H1 (cell line): ENCODE measurements around the gene CHCHD3. TPM values are rescaled to one million over a fixed set of nuclear protein-coding genes. Genes with fewer than 3 reads are reported as not detected.

Experiments
- CTCF ChIA-PET: fragments of 300-600 bp; sonication (Branson Sonifier 250); formaldehyde crosslinking; loops from one replicate; lab custom pipeline; 2021; ENCODE audit not compliant: partially characterized antibody; lab: Charles Lee
- POLR2A ChIA-PET: fragments of 300-600 bp; sonication (Branson Sonifier 250); formaldehyde crosslinking; loops from one replicate; lab custom pipeline; 2021; ENCODE audit warnings: inconsistent platforms; ENCODE audit not compliant: partially characterized antibody; lab: Charles Lee
- DNase-seq, 2 experiments: peaks; one replicate each; pipeline versions ENCODE4 v3.0.0 to v3.0.0-alpha.2; 2010 to 2022; ENCODE audit warnings: low spot score in 2 of 2, low read depth in 1 of 2, mixed read lengths in 1 of 2
- FAIRE-seq: peaks from 2 replicates; lab custom pipeline; 2011; peaks lifted over from hg19 to GRCh38; lab: Jason Lieb, UNC
- H2AFZ ChIP-seq: 2 replicates; pipeline ENCODE4 v1.8.1; 2012; ENCODE audit warnings: low read length, inconsistent platforms
- H2AK5ac ChIP-seq: 2 replicates; pipeline ENCODE4 v1.6.1; 2013; ENCODE audit warnings: low read depth, low read length
- H2BK120ac ChIP-seq: replicated peaks from 2 replicates; pipeline ENCODE3; 2013; ENCODE audit warnings: low read depth, low read length, inconsistent platforms
- H2BK12ac ChIP-seq: 2 replicates; pipeline ENCODE4 v1.6.1; 2013; ENCODE audit warnings: low read depth, low read length
- H2BK15ac ChIP-seq: 2 replicates; pipeline ENCODE4 v1.6.1; 2013; ENCODE audit warnings: low read length
- H2BK20ac ChIP-seq: 2 replicates; pipeline ENCODE4 v1.6.1; 2013; ENCODE audit warnings: low read length
- H2BK5ac ChIP-seq: 2 replicates; pipeline ENCODE4 v1.6.1; 2013; ENCODE audit warnings: low read depth, low read length
- H3K14ac ChIP-seq: 2 replicates; pipeline ENCODE4 v1.6.1; 2013; ENCODE audit warnings: inconsistent platforms; ENCODE audit not compliant: insufficient read length
- H3K18ac ChIP-seq: 2 replicates; pipeline ENCODE4 v1.6.1; 2013; ENCODE audit warnings: low read length; ENCODE audit errors: extremely low read depth
- H3K23ac ChIP-seq: 2 replicates; pipeline ENCODE4 v1.6.1; 2013; ENCODE audit warnings: inconsistent platforms; ENCODE audit not compliant: insufficient read length
- H3K23me2 ChIP-seq: 2 replicates; pipeline ENCODE4 v1.6.1; 2013; ENCODE audit warnings: low read depth, low read length
- H3K27ac ChIP-seq: 2 replicates; pipeline ENCODE4 v1.6.1; 2011; ENCODE audit warnings: low read depth, low read length, inconsistent platforms
- H3K27me3 ChIP-seq, 4 experiments: replicated peaks in 1 of 4; 1 replicate in 1 of 4; 2 replicates in 3 of 4; pipeline versions ENCODE4 v1.6.1 to v1.8.1; 2011 to 2013; ENCODE audit warnings: low read length in 3 of 4, mild to moderate bottlenecking in 3 of 4, inconsistent platforms in 2 of 4, mixed read lengths in 2 of 4, moderate library complexity in 1 of 4; ENCODE audit not compliant: control insufficient read depth in 3 of 4, insufficient read depth in 3 of 4; ENCODE audit errors: extremely low read depth in 1 of 4
- H3K36me3 ChIP-seq, 4 experiments: 2 replicates each; pipeline versions ENCODE4 v1.6.1 to v1.8.1; 2011 to 2013; ENCODE audit warnings: mild to moderate bottlenecking in 4 of 4, low read length in 3 of 4, moderate library complexity in 2 of 4, control low read depth in 1 of 4, inconsistent platforms in 1 of 4; ENCODE audit not compliant: insufficient read depth in 4 of 4, control insufficient read depth in 2 of 4
- H3K4ac ChIP-seq: replicated peaks from 2 replicates; pipeline ENCODE3; 2013; ENCODE audit warnings: low read length, low read depth, mixed read lengths, inconsistent platforms; ENCODE audit not compliant: insufficient read length
- H3K4me1 ChIP-seq, 4 experiments: replicated peaks in 1 of 4; 1 replicate in 1 of 4; 2 replicates in 3 of 4; pipeline versions ENCODE4 v1.6.1 to v1.8.1; 2011 to 2013; ENCODE audit warnings: low read length in 3 of 4, inconsistent platforms in 2 of 4, mixed read lengths in 1 of 4; ENCODE audit not compliant: insufficient read depth in 4 of 4, control insufficient read depth in 3 of 4
- H3K4me2 ChIP-seq, 2 experiments: 2 replicates each; pipeline versions ENCODE4 v1.6.1 to v1.8.1; 2011 to 2013; ENCODE audit warnings: low read depth in 2 of 2, low read length in 2 of 2, control low read depth in 1 of 2, inconsistent platforms in 1 of 2, mild to moderate bottlenecking in 1 of 2; ENCODE audit not compliant: insufficient read depth in 1 of 2
- H3K4me3 ChIP-seq, 4 experiments: fragments of 200-600, 300-600 bp in 1 of 4; sonication (generic), shearing (Covaris generic), sonication (Bioruptor Twin) in 1 of 4; 2 replicates each; pipeline versions ENCODE4 v1.5.1 to v1.8.1; 2011 to 2016; ENCODE audit warnings: low read length in 4 of 4, low read depth in 3 of 4, control low read depth in 2 of 4, inconsistent platforms in 2 of 4, mild to moderate bottlenecking in 2 of 4, mixed read lengths in 1 of 4, moderate library complexity in 1 of 4; ENCODE audit not compliant: insufficient read depth in 2 of 4; ENCODE audit errors: extremely low read depth in 1 of 4
- H3K56ac ChIP-seq: replicated peaks from 2 replicates; pipeline ENCODE3; 2013; ENCODE audit warnings: low read depth, mild to moderate bottlenecking, mixed read lengths, low read length, inconsistent platforms; ENCODE audit not compliant: insufficient read length
- H3K79me1 ChIP-seq: 2 replicates; pipeline ENCODE4 v1.6.1; 2013; ENCODE audit warnings: low read depth, low read length, control low read depth
- H3K79me2 ChIP-seq, 2 experiments: 2 replicates each; pipeline versions ENCODE4 v1.6.1 to v1.8.1; 2012 to 2013; ENCODE audit warnings: low read length in 2 of 2, mild to moderate bottlenecking in 2 of 2, inconsistent platforms in 1 of 2; ENCODE audit not compliant: insufficient read depth in 2 of 2, control insufficient read depth in 1 of 2
- H3K9ac ChIP-seq, 4 experiments: replicated peaks in 1 of 4; 1 replicate in 1 of 4; 2 replicates in 3 of 4; pipeline versions ENCODE4 v1.6.1 to v1.8.1; 2011 to 2013; ENCODE audit warnings: low read depth in 3 of 4, low read length in 3 of 4, control low read depth in 2 of 4, mild to moderate bottlenecking in 2 of 4, moderate library complexity in 2 of 4, inconsistent platforms in 1 of 4; ENCODE audit errors: extremely low read depth in 1 of 4
- H3K9me3 ChIP-seq, 2 experiments: 2 replicates each; pipeline versions ENCODE4 v1.6.1 to v1.8.1; 2012 to 2013; ENCODE audit warnings: mild to moderate bottlenecking in 2 of 2, moderate library complexity in 2 of 2, control low read depth in 1 of 2, inconsistent platforms in 1 of 2, low read depth in 1 of 2, low read length in 1 of 2, mixed read lengths in 1 of 2; ENCODE audit not compliant: insufficient read depth in 2 of 2
- H4K20me1 ChIP-seq, 2 experiments: replicated peaks in 1 of 2; 2 replicates each; pipeline versions ENCODE3 to v1.8.1; 2011 to 2013; ENCODE audit warnings: inconsistent platforms in 2 of 2, low read length in 2 of 2, mild to moderate bottlenecking in 1 of 2; ENCODE audit not compliant: insufficient read depth in 2 of 2, control insufficient read depth in 1 of 2
- H4K5ac ChIP-seq: 2 replicates; pipeline ENCODE4 v1.6.1; 2013; ENCODE audit warnings: low read length, low read depth, mixed read lengths, inconsistent platforms; ENCODE audit not compliant: insufficient read length
- H4K8ac ChIP-seq: 2 replicates; pipeline ENCODE4 v1.8.0; 2013; ENCODE audit warnings: mild to moderate bottlenecking, moderate library complexity, low read length, inconsistent platforms; ENCODE audit not compliant: insufficient read depth; ENCODE audit errors: extremely low read depth
- H4K91ac ChIP-seq: replicated peaks from 2 replicates; pipeline ENCODE3; 2013; ENCODE audit warnings: low read length, mixed read lengths, inconsistent platforms; ENCODE audit not compliant: insufficient read length
- ASH2L ChIP-seq: fragments of 200-600, 300-600 bp; sonication (generic); IDR thresholded peaks from one replicate; pipeline ENCODE4 v1.7.1; 2017; ENCODE audit warnings: low read length
- CBX8 ChIP-seq: fragments of 300-800, 300-1000 bp; sonication (generic); IDR thresholded peaks from 2 replicates; pipeline ENCODE4 v1.7.1; 2016; ENCODE audit warnings: low read depth, low read length, borderline replicate concordance
- CREB1 ChIP-seq: IDR thresholded peaks from 2 replicates; pipeline ENCODE4 v1.6.1; 2012; ENCODE audit warnings: inconsistent platforms
- EGR1 ChIP-seq: IDR thresholded peaks from 2 replicates; pipeline ENCODE4 v1.6.1; 2011; ENCODE audit warnings: low read depth, low read length, borderline replicate concordance
- FOSL1 ChIP-seq: IDR thresholded peaks from 2 replicates; pipeline ENCODE4 v1.6.1; 2011; ENCODE audit warnings: mild to moderate bottlenecking, low read depth, low read length, moderate library complexity; ENCODE audit not compliant: insufficient read depth
- GTF2F1 ChIP-seq: IDR thresholded peaks from 2 replicates; pipeline ENCODE4 v1.6.1; 2012; ENCODE audit warnings: low read depth, low read length, improper control_type of control experiment, borderline replicate concordance
- KDM5A ChIP-seq: fragments of 200-600 bp; IDR thresholded peaks from 2 replicates; pipeline ENCODE4 v1.7.1; 2012; ENCODE audit warnings: mild to moderate bottlenecking, low read length, inconsistent platforms, mixed read lengths
- PHF8 ChIP-seq: fragments of 200-600 bp; sonication (generic); conservative IDR thresholded peaks from 2 replicates; pipeline ENCODE4 v1.7.1; 2012; ENCODE audit warnings: low read depth, mild to moderate bottlenecking, inconsistent platforms, low read length, moderate library complexity
- POLR2AphosphoS5 ChIP-seq: IDR thresholded peaks from 2 replicates; pipeline ENCODE4 v1.6.1; 2011; ENCODE audit warnings: low read depth, low read length
- TBP ChIP-seq: IDR thresholded peaks from 2 replicates; pipeline ENCODE4 v1.6.1; 2011; ENCODE audit warnings: low read depth, low read length, improper control_type of control experiment
- TCF12 ChIP-seq: IDR thresholded peaks from 2 replicates; pipeline ENCODE4 v1.6.1; 2011; ENCODE audit warnings: low read depth, mild to moderate bottlenecking, low read length
- ZNF274 ChIP-seq: IDR thresholded peaks from 2 replicates; pipeline ENCODE4 v1.7.0; 2012; ENCODE audit warnings: low read length, borderline replicate concordance; ENCODE audit errors: extremely low read depth
- WGBS, 2 experiments: shearing (Covaris generic) in 1 of 2; methylation state at CpG; one replicate each; pipeline versions ENCODE4 v1.1.6 to v1.1.7; 2013 to 2015; ENCODE audit warnings: low lambda C conversion rate in 2 of 2, mixed read lengths in 2 of 2, inconsistent platforms in 1 of 2, low coverage in 1 of 2, missing lambda C conversion rate in 1 of 2; ENCODE audit not compliant: insufficient replicate concordance in 2 of 2, insufficient coverage in 1 of 2, insufficient read length in 1 of 2; ENCODE audit errors: extremely low coverage in 1 of 2, missing lambda C conversion rate in 1 of 2; 5-methylcytosine and 5-hydroxymethylcytosine counted together
- polyA plus RNA-seq, 7 experiments: library from polyadenylated mRNA; depleted of rRNA in 3 of 7; stranded (reverse) in 5 of 7; unstranded in 2 of 7; fragments of >200 nt in 5 of 7; fragments of 200-250 nt in 2 of 7; gene quantifications; 1 replicate in 5 of 7; 2 replicates in 1 of 7; 4 replicates in 1 of 7; pipeline versions ENCODE4 v1.2.1 to v1.2.3, GENCODE V29; 2011 to 2013; ENCODE audit warnings: missing spikeins in 2 of 7, mixed read lengths in 2 of 7
- total RNA-seq: library from RNA; stranded (reverse); fragmentation: NEBNext Ultra II Directional; extraction: Animal tissue kit (Norgen Biotek cat#: 25700); gene quantifications from 2 replicates; pipeline ENCODE4 v1.2.1, GENCODE V29; 2021
- TF ChIP-seq, protein P1 (sequence below): IDR thresholded peaks from 2 replicates; pipeline ENCODE4 v1.6.1; 2012; ENCODE audit warnings: low read length, inconsistent platforms

CHCHD3 gene
- total and polyA plus RNA-seq, 2 of the 8 experiments (the other 6 are each of a cell fraction or from before 2014, with no cell fraction given), result 42.9 to 137 TPM

DNA sequence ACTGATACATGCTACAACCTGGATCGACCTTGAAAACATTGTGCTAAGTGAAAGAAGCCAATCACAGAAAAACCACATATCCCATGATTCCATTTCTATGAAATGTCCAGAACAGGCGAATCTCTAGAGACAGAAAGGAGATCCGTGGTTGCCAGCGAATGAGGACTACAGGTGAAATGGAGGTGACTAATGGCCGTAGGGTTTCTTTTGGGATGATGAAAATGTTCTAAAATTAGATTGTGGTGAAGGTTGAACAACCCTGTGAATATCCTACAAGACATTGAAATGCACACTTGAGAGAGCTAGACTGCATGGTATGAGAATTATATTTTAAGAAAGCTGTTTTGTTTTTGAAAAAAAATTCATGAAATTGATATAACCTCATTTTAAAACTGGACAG lies 317.1 kb downstream of the CHCHD3 start:
- DNase-seq, result no peak
- Histone ChIP-seq H4K20me1 (no peaks in the 10 kb centered on the region), H4K91ac (no peak overlapping the region), H3K4me2 (no peak overlapping the region), H3K27ac (no peak overlapping the region), H4K8ac (no peak overlapping the region), H3K79me1 (no peaks in the 10 kb centered on the region; the same call in 1 of the 2 replicates), H3K18ac (no peak overlapping the region), H3K36me3 (no peaks in the 10 kb centered on the region), H2AFZ (no peak overlapping the region), H2BK15ac (no peak overlapping the region), H3K9me3 (peaks cover 0 to 3% of the 10 kb centered on the region in 2 experiments; a peak in 1 of 4 replicates), H2AK5ac (no peak overlapping the region), H3K23me2 (no peaks in the 10 kb centered on the region; the same call in 1 of the 2 replicates), H2BK5ac (no peak overlapping the region), H3K4me1 (no peaks in the 10 kb centered on the region), H3K27me3 (no peaks in the 10 kb centered on the region), H3K4me3 (no peak overlapping the region), H2BK120ac (no peak overlapping the region), H3K9ac (no peak overlapping the region), H3K56ac (no peak overlapping the region), H2BK12ac (no peak overlapping the region), H3K4ac (no peak overlapping the region), H3K23ac (no peak overlapping the region), H4K5ac (no peak overlapping the region), H2BK20ac (no peak overlapping the region), H3K79me2 (no peaks in the 10 kb centered on the region), H3K14ac (no peak overlapping the region)
- ChIA-PET POLR2A (no interaction called here), CTCF (interaction anchor here (0.9 kb wide), 1 partner anchor 25 kb away, joined by 5 read pairs; no protein-coding TSS in a partner anchor)
- WGBS, 2 experiments, result 92% methylated on average over 5 of the region's 5 CpGs; no CpG with 5 or more reads in 1 of the 2 experiments
- FAIRE-seq, result no peak
- TF ChIP-seq, protein P1, sequence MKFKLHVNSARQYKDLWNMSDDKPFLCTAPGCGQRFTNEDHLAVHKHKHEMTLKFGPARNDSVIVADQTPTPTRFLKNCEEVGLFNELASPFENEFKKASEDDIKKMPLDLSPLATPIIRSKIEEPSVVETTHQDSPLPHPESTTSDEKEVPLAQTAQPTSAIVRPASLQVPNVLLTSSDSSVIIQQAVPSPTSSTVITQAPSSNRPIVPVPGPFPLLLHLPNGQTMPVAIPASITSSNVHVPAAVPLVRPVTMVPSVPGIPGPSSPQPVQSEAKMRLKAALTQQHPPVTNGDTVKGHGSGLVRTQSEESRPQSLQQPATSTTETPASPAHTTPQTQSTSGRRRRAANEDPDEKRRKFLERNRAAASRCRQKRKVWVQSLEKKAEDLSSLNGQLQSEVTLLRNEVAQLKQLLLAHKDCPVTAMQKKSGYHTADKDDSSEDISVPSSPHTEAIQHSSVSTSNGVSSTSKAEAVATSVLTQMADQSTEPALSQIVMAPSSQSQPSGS, result no peak
- TF ChIP-seq FOSL1, result no peak
- TF ChIP-seq EGR1, result no peak
- no peak for TF ChIP-seq TCF12
- no peak for TF ChIP-seq POLR2AphosphoS5
- TF ChIP-seq CREB1, result no peak
- no peak for TF ChIP-seq ZNF274
- TF ChIP-seq PHF8, result no peak
- TF ChIP-seq TBP, result no peak
- TF ChIP-seq GTF2F1, result no peak
- no peak for TF ChIP-seq KDM5A
- no peak for TF ChIP-seq CBX8
- TF ChIP-seq ASH2L, result no peak
